ENCODE results near the gene TMPRSS9.

Gene TMPRSS9

GRCh38 chr19:2330632-2331284 lies 29.3 kb upstream of the TMPRSS9 start:
- Histone ChIP-seq H3K27me3 (ENCODE audit: control insufficient read depth, insufficient read depth, low read length) (no peaks in the 10 kb centered on the region), H3K36me3 (ENCODE audit: control insufficient read depth, low read depth, low read length) (no peaks in the 10 kb centered on the region), H3K4me3 (ENCODE audit: low read length) (no peak overlapping the region), H3K9me3 (ENCODE audit: control insufficient read depth, low read depth, low read length) (no peaks in the 10 kb centered on the region), H3K4me1 (ENCODE audit: control insufficient read depth, low read depth, low read length) (peaks cover 21% of the 10 kb centered on the region), H3K9ac (ENCODE audit: low read length) (no peak overlapping the region), H3K27ac (ENCODE audit: low read length) (no peak overlapping the region)

- Histone ChIP-seq H3K27me3 (ENCODE audit: control insufficient read depth, insufficient read depth, low read length) (no peaks in the 10 kb centered on the region), H3K9me3 (ENCODE audit: control insufficient read depth, low read depth, low read length) (no peaks in the 10 kb centered on the region), H3K36me3 (ENCODE audit: control insufficient read depth, low read depth, low read length) (no peaks in the 10 kb centered on the region), H3K9ac (ENCODE audit: low read length) (no peak overlapping the region), H3K4me3 (ENCODE audit: low read length) (no peak overlapping the region), H3K27ac (ENCODE audit: low read length) (no peak overlapping the region), H3K4me1 (ENCODE audit: control insufficient read depth, low read depth, low read length) (peaks cover 21% of the 10 kb centered on the region)
Measured at GRCh38 chr19:2331601-2332246, 28.3 kb upstream of the TMPRSS9 start.

GRCh38 chr19:2332341-2333026 lies 27.6 kb upstream of the TMPRSS9 start:
- Histone ChIP-seq H3K27ac (ENCODE audit: low read length) (no peak overlapping the region), H3K36me3 (ENCODE audit: control insufficient read depth, low read depth, low read length) (no peaks in the 10 kb centered on the region), H3K9ac (ENCODE audit: low read length) (no peak overlapping the region), H3K9me3 (ENCODE audit: control insufficient read depth, low read depth, low read length) (no peaks in the 10 kb centered on the region), H3K4me1 (ENCODE audit: control insufficient read depth, low read depth, low read length) (peaks cover 21% of the 10 kb centered on the region), H3K27me3 (ENCODE audit: control insufficient read depth, insufficient read depth, low read length) (no peaks in the 10 kb centered on the region), H3K4me3 (ENCODE audit: low read length) (no peak overlapping the region)

GRCh38 chr19:2333027-2333806 lies 26.8 kb upstream of the TMPRSS9 start:
- H3K36me3 ChIP-seq (ENCODE audit: control insufficient read depth, low read depth, low read length) = no peaks in the 10 kb centered on the region
- H3K27me3 ChIP-seq (ENCODE audit: control insufficient read depth, insufficient read depth, low read length) = no peaks in the 10 kb centered on the region
- H3K27ac ChIP-seq (ENCODE audit: low read length) = no peak overlapping the region
- H3K4me1 ChIP-seq (ENCODE audit: control insufficient read depth, low read depth, low read length) = peaks cover 21% of the 10 kb centered on the region
- H3K4me3 ChIP-seq (ENCODE audit: low read length) = no peak overlapping the region
- no peak overlapping the region for H3K9ac ChIP-seq (ENCODE audit: low read length)
- H3K9me3 ChIP-seq (ENCODE audit: control insufficient read depth, low read depth, low read length) = no peaks in the 10 kb centered on the region

- H3K9ac ChIP-seq (ENCODE audit: low read length) = no peak overlapping the region
- no peak overlapping the region for H3K27ac ChIP-seq (ENCODE audit: low read length)
Measured at GRCh38 chr19:2333807-2334211, 26.3 kb upstream of the TMPRSS9 start.

GRCh38 chr19:2334426-2334825 lies 25.6 kb upstream of the TMPRSS9 start:
- Histone ChIP-seq H3K4me3 (ENCODE audit: low read length) (no peak overlapping the region), H3K9me3 (ENCODE audit: control insufficient read depth, low read depth, low read length) (no peaks in the 10 kb centered on the region), H3K4me1 (ENCODE audit: control insufficient read depth, low read depth, low read length) (peaks cover 18% of the 10 kb centered on the region), H3K36me3 (ENCODE audit: control insufficient read depth, low read depth, low read length) (no peaks in the 10 kb centered on the region), H3K27ac (ENCODE audit: low read length) (no peak overlapping the region), H3K27me3 (ENCODE audit: control insufficient read depth, insufficient read depth, low read length) (no peaks in the 10 kb centered on the region), H3K9ac (ENCODE audit: low read length) (no peak overlapping the region)

More at GRCh38 chr19:2333807-2334211, 26.3 kb upstream of the TMPRSS9 start:
- Histone ChIP-seq H3K4me1 (ENCODE audit: control insufficient read depth, low read depth, low read length) (peaks cover 21% of the 10 kb centered on the region), H3K36me3 (ENCODE audit: control insufficient read depth, low read depth, low read length) (no peaks in the 10 kb centered on the region), H3K4me3 (ENCODE audit: low read length) (no peak overlapping the region), H3K9me3 (ENCODE audit: control insufficient read depth, low read depth, low read length) (no peaks in the 10 kb centered on the region), H3K27me3 (ENCODE audit: control insufficient read depth, insufficient read depth, low read length) (no peaks in the 10 kb centered on the region)

- Histone ChIP-seq H3K27ac (ENCODE audit: low read length) (no peak overlapping the region), H3K4me1 (ENCODE audit: control insufficient read depth, low read depth, low read length) (peaks cover 13% of the 10 kb centered on the region)
Measured at GRCh38 chr19:2334986-2335846, 24.8 kb upstream of the TMPRSS9 start.

GRCh38 chr19:2335848-2336247 lies 24.2 kb upstream of the TMPRSS9 start:
- no peak overlapping the region for H3K4me3 ChIP-seq (ENCODE audit: low read length)
- H3K27me3 ChIP-seq (ENCODE audit: control insufficient read depth, insufficient read depth, low read length) = no peaks in the 10 kb centered on the region
- no peaks in the 10 kb centered on the region for H3K9me3 ChIP-seq (ENCODE audit: control insufficient read depth, low read depth, low read length)
- no peak overlapping the region for H3K27ac ChIP-seq (ENCODE audit: low read length)
- peaks cover 7% of the 10 kb centered on the region for H3K4me1 ChIP-seq (ENCODE audit: control insufficient read depth, low read depth, low read length)
- no peaks in the 10 kb centered on the region for H3K36me3 ChIP-seq (ENCODE audit: control insufficient read depth, low read depth, low read length)
- H3K9ac ChIP-seq (ENCODE audit: low read length) = no peak overlapping the region

More at GRCh38 chr19:2334986-2335846, 24.8 kb upstream of the TMPRSS9 start:
- no peak overlapping the region for H3K9ac ChIP-seq (ENCODE audit: low read length)
- H3K27me3 ChIP-seq (ENCODE audit: control insufficient read depth, insufficient read depth, low read length) = no peaks in the 10 kb centered on the region
- H3K9me3 ChIP-seq (ENCODE audit: control insufficient read depth, low read depth, low read length) = no peaks in the 10 kb centered on the region
- H3K4me3 ChIP-seq (ENCODE audit: low read length) = no peak overlapping the region
- H3K36me3 ChIP-seq (ENCODE audit: control insufficient read depth, low read depth, low read length) = no peaks in the 10 kb centered on the region

- Histone ChIP-seq H3K27me3 (ENCODE audit: control insufficient read depth, insufficient read depth, low read length) (no peaks in the 10 kb centered on the region), H3K9me3 (ENCODE audit: control insufficient read depth, low read depth, low read length) (no peaks in the 10 kb centered on the region), H3K9ac (ENCODE audit: low read length) (no peak overlapping the region), H3K36me3 (ENCODE audit: control insufficient read depth, low read depth, low read length) (no peaks in the 10 kb centered on the region), H3K4me3 (ENCODE audit: low read length) (no peak overlapping the region), H3K4me1 (ENCODE audit: control insufficient read depth, low read depth, low read length) (no peaks in the 10 kb centered on the region), H3K27ac (ENCODE audit: low read length) (no peak overlapping the region)
Measured at GRCh38 chr19:2336528-2337328, 23.3 kb upstream of the TMPRSS9 start.

- no peak overlapping the region for H3K4me3 ChIP-seq (ENCODE audit: low read length)
- no peaks in the 10 kb centered on the region for H3K27me3 ChIP-seq (ENCODE audit: control insufficient read depth, insufficient read depth, low read length)
- no peak overlapping the region for H3K9ac ChIP-seq (ENCODE audit: low read length)
- H3K27ac ChIP-seq (ENCODE audit: low read length) = no peak overlapping the region
- H3K9me3 ChIP-seq (ENCODE audit: control insufficient read depth, low read depth, low read length) = no peaks in the 10 kb centered on the region
- H3K36me3 ChIP-seq (ENCODE audit: control insufficient read depth, low read depth, low read length) = no peaks in the 10 kb centered on the region
- H3K4me1 ChIP-seq (ENCODE audit: control insufficient read depth, low read depth, low read length) = no peaks in the 10 kb centered on the region
Measured at GRCh38 chr19:2337329-2337707, 22.7 kb upstream of the TMPRSS9 start.

All from iPS-18a (cell line).